ENCODE measurements around the gene PLCG2. TPM values are rescaled to one million over a fixed set of nuclear protein-coding genes. Genes with fewer than 3 reads are reported as not detected.

The PLCG2 gene
- total and polyA plus RNA-seq, 2 of the 8 experiments (the other 6 are each of a cell fraction or from before 2014, with no cell fraction given), result 6.1 to 6.9 TPM

- H3K23ac ChIP-seq (ENCODE audit: insufficient read length), result no peak overlapping the region
- DNase-seq (ENCODE audit: low read depth in 1 of 2, low spot score in 2 of 2) (no peak), FAIRE-seq (no peak)
- no peak overlapping the region for H3K56ac ChIP-seq (replicated peaks; ENCODE audit: insufficient read length, low read depth, low read length)
- POLR2A ChIA-PET (ENCODE audit: partially characterized antibody), result interaction anchor here (1.4 kb wide), 1 partner anchor 14 kb away, joined by 4 read pairs; no protein-coding TSS in a partner anchor
- no peak overlapping the region for H2BK5ac ChIP-seq (ENCODE audit: low read depth, low read length)
- no peak overlapping the region for H3K14ac ChIP-seq (ENCODE audit: insufficient read length)
- H4K20me1 ChIP-seq (replicated peaks in 1 of 2; ENCODE audit: control insufficient read depth in 1 of 2, insufficient read depth in 2 of 2, low read length in 2 of 2), result no peaks in the 10 kb centered on the region
- H3K4ac ChIP-seq (replicated peaks; ENCODE audit: insufficient read length, low read depth, low read length), result no peak overlapping the region
- H3K27me3 ChIP-seq (replicated peaks in 1 of 4; ENCODE audit: control insufficient read depth in 3 of 4, extremely low read depth in 1 of 4, insufficient read depth in 3 of 4, low read length in 3 of 4), result no peaks in the 10 kb centered on the region; a peak in 1 of 7 replicates
- CTCF ChIA-PET (ENCODE audit: partially characterized antibody), result interaction anchor here (1.0 to 6.2 kb wide), 4 partner anchors 9 to 100 kb away, joined by 3 to 28 read pairs (median 4); no protein-coding TSS in a partner anchor
- H3K18ac ChIP-seq (ENCODE audit: extremely low read depth, low read length), result no peak overlapping the region
- H3K27ac ChIP-seq (ENCODE audit: low read depth, low read length), result no peak overlapping the region
- no peak overlapping the region for H2AK5ac ChIP-seq (ENCODE audit: low read depth, low read length)
- no peaks in the 10 kb centered on the region; a peak in 1 of 4 replicates for H3K9me3 ChIP-seq (ENCODE audit: insufficient read depth in 2 of 2, low read depth in 1 of 2, low read length in 1 of 2)
- H3K4me1 ChIP-seq (replicated peaks in 1 of 4; ENCODE audit: control insufficient read depth in 3 of 4, insufficient read depth in 4 of 4, low read length in 3 of 4), result peaks cover 0 to 7% (median 1%) of the 10 kb centered on the region in 4 experiments; a peak in 2 of 7 replicates
- no peak overlapping the region for H4K8ac ChIP-seq (ENCODE audit: extremely low read depth, insufficient read depth, low read length)
- no peak overlapping the region for H2AFZ ChIP-seq (ENCODE audit: low read length)
- H3K36me3 ChIP-seq (ENCODE audit: control insufficient read depth in 2 of 4, insufficient read depth in 4 of 4, low read length in 3 of 4), result no peaks in the 10 kb centered on the region
- H3K23me2 ChIP-seq (ENCODE audit: low read depth, low read length), result no peaks in the 10 kb centered on the region
- H4K91ac ChIP-seq (replicated peaks; ENCODE audit: insufficient read length, low read length), result no peak overlapping the region
- H2BK15ac ChIP-seq (ENCODE audit: low read length), result no peak overlapping the region
- 82% methylated on average over 12 of the region's 12 CpGs; no CpG with 5 or more reads in 1 of the 2 experiments for WGBS, 2 experiments (ENCODE audit: extremely low coverage in 1 of 2, insufficient coverage in 1 of 2, insufficient read length in 1 of 2, insufficient replicate concordance in 2 of 2, low coverage in 1 of 2, low lambda C conversion rate in 2 of 2, missing lambda C conversion rate in 1 of 2)
- H3K9ac ChIP-seq (replicated peaks in 1 of 4; ENCODE audit: extremely low read depth in 1 of 4, low read depth in 3 of 4, low read length in 3 of 4), result no peak overlapping the region
- no peak overlapping the region for H3K4me3 ChIP-seq (ENCODE audit: extremely low read depth in 1 of 4, insufficient read depth in 2 of 4, low read depth in 3 of 4, low read length in 4 of 4)
- H3K4me2 ChIP-seq (ENCODE audit: insufficient read depth in 1 of 2, low read depth in 2 of 2, low read length in 2 of 2), result no peak overlapping the region
- H4K5ac ChIP-seq (ENCODE audit: insufficient read length, low read depth, low read length), result no peak overlapping the region
- H2BK12ac ChIP-seq (ENCODE audit: low read depth, low read length), result no peak overlapping the region
- no peak overlapping the region for H2BK20ac ChIP-seq (ENCODE audit: low read length)
- no peak overlapping the region for H2BK120ac ChIP-seq (replicated peaks; ENCODE audit: low read depth, low read length)
- no peaks in the 10 kb centered on the region for H3K79me1 ChIP-seq (ENCODE audit: low read depth, low read length)
- no peaks in the 10 kb centered on the region for H3K79me2 ChIP-seq (ENCODE audit: control insufficient read depth in 1 of 2, insufficient read depth in 2 of 2, low read length in 2 of 2)
- no peak for TF ChIP-seq RBBP5 (IDR thresholded peaks at IDR 0.05; ENCODE audit: borderline replicate concordance, low read depth, low read length)
- no peak for TF ChIP-seq YY1 (IDR thresholded peaks at IDR 0.05; ENCODE audit: low read depth, low read length)
- TF ChIP-seq CBX5 (IDR thresholded peaks at IDR 0.05; ENCODE audit: low read depth, low read length), result no peak
- no peak for TF ChIP-seq RFX5 (IDR thresholded peaks at IDR 0.05; ENCODE audit: borderline replicate concordance, low read depth, low read length)
- no peak for TF ChIP-seq ASH2L (IDR thresholded peaks at IDR 0.05; ENCODE audit: low read length)
- no peak for TF ChIP-seq SP2 (IDR thresholded peaks at IDR 0.05; ENCODE audit: low read length)
- TF ChIP-seq TBP (IDR thresholded peaks at IDR 0.05; ENCODE audit: low read depth, low read length), result no peak
- TF ChIP-seq TEAD4 (IDR thresholded peaks at IDR 0.05; ENCODE audit: low read depth, low read length), result no peak
- no peak for TF ChIP-seq ATF2 (IDR thresholded peaks at IDR 0.05; ENCODE audit: low read length)
- no peak for TF ChIP-seq KDM1A (IDR thresholded peaks at IDR 0.05; ENCODE audit: borderline replicate concordance, low read length)
- TF ChIP-seq RNF2 (IDR thresholded peaks at IDR 0.05; ENCODE audit: borderline replicate concordance, low read depth, low read length, missing control alignments, poor library complexity, severe bottlenecking), result no peak
Measured at GRCh38 chr16:81832801-81833547, 53.9 kb downstream of the PLCG2 start.
